DMS53 (cell line): Measurements from ENCODE around the gene SKAP1.
A peak's percentile ranks its signal among the peaks of the same experiment; 100 is the strongest.
"Not testable (repeated sequence)": the region's sequence is repeated elsewhere in the genome, so short reads cannot be mapped to it uniquely, and the experiment has no call there.

Source experiments
- DNase-seq: peaks from one replicate; lab custom pipeline; 2025; lab: John Stamatoyannopoulos, UW

Gene SKAP1

GRCh38 chr17:48445248-48445620, 15.2 kb upstream of the SKAP1 start:
- no peak for DNase-seq

GRCh38 chr17:48444516-48445247, 14.7 kb upstream of the SKAP1 start:
- peak; percentile 37 for DNase-seq

- DNase-seq, result no peak
Measured at GRCh38 chr17:48443712-48444111, 13.7 kb upstream of the SKAP1 start.

GRCh38 chr17:48442819-48443218, 12.8 kb upstream of the SKAP1 start:
- DNase-seq, result peak; percentile 15

- no peak for DNase-seq
Measured at GRCh38 chr17:48441862-48442261, 11.8 kb upstream of the SKAP1 start.

- DNase-seq, result no peak
Measured at GRCh38 chr17:48441231-48441711, 11.3 kb upstream of the SKAP1 start.

- DNase-seq, result no peak
Measured at GRCh38 chr17:48440669-48441068, 10.7 kb upstream of the SKAP1 start.

GRCh38 chr17:48439875-48440505, 10.0 kb upstream of the SKAP1 start:
- peak; percentile 24 for DNase-seq

- no peak for DNase-seq
Measured at GRCh38 chr17:48439110-48439850, 9.3 kb upstream of the SKAP1 start.

GRCh38 chr17:48438516-48439061, 8.6 kb upstream of the SKAP1 start:
- no peak for DNase-seq

GRCh38 chr17:48433896-48434295, 3.9 kb upstream of the SKAP1 start:
- DNase-seq, result no peak

- no peak for DNase-seq
Measured at GRCh38 chr17:48432820-48433775, 3.1 kb upstream of the SKAP1 start.

- peak; percentile 30 for DNase-seq
Measured at GRCh38 chr17:48429156-48429555, 858 bp downstream of the SKAP1 start.

- peak; percentile 14 for DNase-seq
Measured at GRCh38 chr17:48427598-48427997, 2.4 kb downstream of the SKAP1 start.

- DNase-seq, result no peak
Measured at GRCh38 chr17:48426761-48427500, 3.1 kb downstream of the SKAP1 start.

GRCh38 chr17:48426019-48426665, 3.9 kb downstream of the SKAP1 start:
- no peak for DNase-seq

- DNase-seq, result not testable (repeated sequence)
Measured at GRCh38 chr17:48422060-48422459, 8.0 kb downstream of the SKAP1 start.

- DNase-seq, result no peak
Measured at GRCh38 chr17:48420823-48421222, 9.2 kb downstream of the SKAP1 start.

- DNase-seq, result no peak
Measured at GRCh38 chr17:48416971-48417370, 13.0 kb downstream of the SKAP1 start.
